Fibroblast of the aortic adventitia (primary cell): ENCODE data around the gene GTF2F2. TPM values are rescaled to one million over a fixed set of nuclear protein-coding genes. Genes with fewer than 3 reads are reported as not detected.

ENCODE experiments used
- DNase-seq: peaks from one replicate; pipeline ENCODE4 v3.0.0-alpha.2; 2010; ENCODE audit warnings: low read depth
- H3K4me3 ChIP-seq: 2 replicates; pipeline ENCODE4 v1.5.1; 2011; ENCODE audit warnings: low read depth, mild to moderate bottlenecking, control low read depth, low read length, moderate library complexity
- CTCF ChIP-seq: IDR thresholded peaks from 2 replicates; pipeline ENCODE4 v1.5.1; 2011; ENCODE audit warnings: mild to moderate bottlenecking, low read length, control low read depth, inconsistent platforms; ENCODE audit not compliant: insufficient read depth
- small RNA-seq: library from RNA; depleted of rRNA; stranded (forward); fragments of <200 nt; gene quantifications from one replicate; pipeline ENCODE3, GENCODE V24; 2012
- total RNA-seq: library from RNA; depleted of rRNA; stranded (reverse); fragments of >200 nt; gene quantifications from 2 replicates; pipeline ENCODE4 v1.2.3, GENCODE V29; 2012; ENCODE audit warnings: low replicate concordance

GTF2F2 gene
- total RNA-seq, 1 donor = 19.0 TPM

GRCh38 chr13:45328661-45329111, 208.4 kb downstream of the GTF2F2 start:
- TF ChIP-seq CTCF = no peak
- H3K4me3 ChIP-seq = no peak overlapping the region
- DNase-seq = peak; percentile 97

GRCh38 chr13:45331123-45331619, 210.9 kb downstream of the GTF2F2 start:
- TF ChIP-seq CTCF = no peak
- DNase-seq = no peak
- no peak overlapping the region for H3K4me3 ChIP-seq

- no peak for TF ChIP-seq CTCF
These were observed 211.4 kb downstream of the GTF2F2 start for GRCh38 chr13:45331692-45332035.

GRCh38 chr13:45332036-45332830, 211.9 kb downstream of the GTF2F2 start:
- DNase-seq = peak; percentile 99
- no peak overlapping the region for H3K4me3 ChIP-seq
- no peak for TF ChIP-seq CTCF

More at GRCh38 chr13:45331692-45332035, 211.4 kb downstream of the GTF2F2 start:
- no peak overlapping the region for H3K4me3 ChIP-seq
- no peak for DNase-seq

- no peak overlapping the region for H3K4me3 ChIP-seq
- TF ChIP-seq CTCF = no peak
- DNase-seq = no peak
These were observed 212.5 kb downstream of the GTF2F2 start for GRCh38 chr13:45332831-45333219.

GRCh38 chr13:45333251-45333976, 213.1 kb downstream of the GTF2F2 start:
- DNase-seq = no peak
- TF ChIP-seq CTCF = no peak
- H3K4me3 ChIP-seq = no peak overlapping the region

Small RNA genes within 50 kb of the gene (small RNA-seq; reads per million reads assigned to genes)
- not detected for gene AL138693.1
- gene AL138963.2 = not detected

Other genes starting within 250 kb of the GTF2F2 start
- 4.5 and 5.7 TPM in 2 replicates for gene NUFIP1, start 131.0 kb upstream of the GTF2F2 start, total RNA-seq
- 20.6 and 31.2 TPM in 2 replicates for gene GPALPP1, start 131.0 kb upstream of the GTF2F2 start, total RNA-seq
- not detected in 2 replicates for gene KCTD4, start 80.5 kb downstream of the GTF2F2 start, total RNA-seq
- 2,623 and 5,269 TPM in 2 replicates for gene TPT1, start 220.7 kb downstream of the GTF2F2 start, total RNA-seq